K562 (cell line): ENCODE measurements around the gene FSD1L. TPM values are rescaled to one million over a fixed set of nuclear protein-coding genes. Genes with fewer than 3 reads are reported as not detected.
A peak's percentile ranks its signal among the peaks of the same experiment; 100 is the strongest.

Experiments
- ATAC-seq: fragments of 200-7000 bp; cut with Tn5 transposase; 3 replicates; pipeline ENCODE4 v1.9.1; 2020; ENCODE audit warnings: moderate library complexity
- BruUV-seq: library from RNA; stranded (reverse); fragments of 400-500 nt; replicated peaks from 2 replicates; lab custom pipeline; 2021; lab: Mats Ljungman, UMichigan
- CTCF ChIA-PET: fragments of 300-600 bp; formaldehyde crosslinking; extraction: SDS; loops from one replicate; lab custom pipeline; 2021; ENCODE audit warnings: low intra/inter-chr PET ratio; lab: Yijun Ruan, JAX
- POLR2A ChIA-PET: fragments of 300-600, 350-650 bp; sonication (Branson Sonifier 250); formaldehyde crosslinking; extraction: SDS; loops from one replicate; lab custom pipeline; 2021; ENCODE audit warnings: antibody characterized with exemption, inconsistent platforms; lab: Yijun Ruan, JAX
- DNase-seq, 4 experiments: peaks; one replicate each; pipeline versions ENCODE4 v3.0.0 to v3.0.0-alpha.2; 2011 to 2018; ENCODE audit warnings: low spot score in 3 of 4, mixed read lengths in 3 of 4; ENCODE audit errors: extremely low read depth in 1 of 4
- FAIRE-seq: peaks from 2 replicates; lab custom pipeline; 2011; peaks lifted over from hg19 to GRCh38; lab: Jason Lieb, UNC
- H2AFZ ChIP-seq: 2 replicates; pipeline ENCODE4 v1.6.0; 2011; ENCODE audit warnings: low read depth, low read length, control low read depth, inconsistent platforms
- H3K27ac ChIP-seq: fragments of 200-600 bp; 3 replicates; pipeline ENCODE4 v1.8.0; 2011; ENCODE audit warnings: low read depth, mild to moderate bottlenecking, control low read depth, inconsistent platforms, low read length, moderate library complexity, mixed read lengths; ENCODE audit errors: extremely low read depth
- H3K27me3 ChIP-seq, 2 experiments: fragments of 300-600 bp in 1 of 2; 2 replicates in 1 of 2; 3 replicates in 1 of 2; pipeline versions ENCODE4 v1.6.0 to v1.8.0; 2011; ENCODE audit warnings: inconsistent platforms in 2 of 2, low read length in 2 of 2, mild to moderate bottlenecking in 1 of 2, mixed read lengths in 1 of 2, moderate library complexity in 1 of 2; ENCODE audit not compliant: control insufficient read depth in 2 of 2, insufficient read depth in 2 of 2
- H3K36me3 ChIP-seq: fragments of 300-600 bp; 3 replicates; pipeline ENCODE4 v1.8.0; 2011; ENCODE audit warnings: mild to moderate bottlenecking, low read length, inconsistent platforms; ENCODE audit not compliant: control insufficient read depth, insufficient read depth
- H3K4me1 ChIP-seq, 2 experiments: fragments of 200-600 bp in 1 of 2; replicated peaks in 1 of 2; 2 replicates in 1 of 2; 3 replicates in 1 of 2; pipeline versions ENCODE4 v1.5.1 to v1.8.0; 2011; ENCODE audit warnings: inconsistent platforms in 2 of 2, low read length in 2 of 2, mild to moderate bottlenecking in 1 of 2, mixed read lengths in 1 of 2, moderate library complexity in 1 of 2; ENCODE audit not compliant: control insufficient read depth in 2 of 2, insufficient read depth in 2 of 2
- H3K4me2 ChIP-seq: 2 replicates; pipeline ENCODE4 v1.6.1; 2011; ENCODE audit warnings: low read length, control low read depth, inconsistent platforms, mixed read lengths; ENCODE audit not compliant: insufficient read depth
- H3K4me3 ChIP-seq: fragments of 200-600 bp; sonication (generic), shearing (Covaris generic); 2 replicates; pipeline ENCODE4 v1.5.1; 2016; ENCODE audit warnings: control low read depth, inconsistent platforms
- H3K79me2 ChIP-seq: fragments of 200-600 bp; 3 replicates; pipeline ENCODE4 v1.8.0; 2011; ENCODE audit warnings: low read length, inconsistent platforms; ENCODE audit not compliant: control insufficient read depth, insufficient read depth
- H3K9ac ChIP-seq, 2 experiments: 2 replicates each; pipeline versions ENCODE4 v1.6.0 to v1.6.1; 2011; ENCODE audit warnings: low read depth in 2 of 2, low read length in 2 of 2, control low read depth in 1 of 2, inconsistent platforms in 1 of 2, mild to moderate bottlenecking in 1 of 2, mixed read lengths in 1 of 2; ENCODE audit not compliant: insufficient read depth in 1 of 2
- H3K9me1 ChIP-seq: one replicate; pipeline ENCODE4 v1.6.0; 2011; ENCODE audit warnings: inconsistent platforms, mild to moderate bottlenecking, low read length, moderate library complexity; ENCODE audit not compliant: control insufficient read depth, insufficient read depth
- H3K9me3 ChIP-seq: replicated peaks from 2 replicates; pipeline ENCODE4 v1.5.1; 2011; ENCODE audit warnings: low read depth, low read length, inconsistent platforms; ENCODE audit not compliant: control insufficient read depth, insufficient read depth
- H4K20me1 ChIP-seq: replicated peaks from 2 replicates; pipeline ENCODE4 v1.6.1; 2011; ENCODE audit warnings: low read length, inconsistent platforms, mixed read lengths; ENCODE audit not compliant: control insufficient read depth, insufficient read depth
- CTCF ChIP-seq, 3 experiments: IDR thresholded peaks in 2 of 3; conservative IDR thresholded peaks in 1 of 3; 2 replicates each; pipeline ENCODE4 v1.5.1; 2011 to 2012; ENCODE audit warnings: low read length in 3 of 3, mild to moderate bottlenecking in 3 of 3, control low read depth in 2 of 3, improper control_type of control experiment in 1 of 3, inconsistent platforms in 1 of 3, low read depth in 1 of 3, mixed read lengths in 1 of 3, moderate library complexity in 1 of 3; ENCODE audit not compliant: insufficient read depth in 2 of 3
- GABPA ChIP-seq: fragments of 200-800 bp; sonication (Bioruptor generic); conservative IDR thresholded peaks from 2 replicates; pipeline ENCODE4 v1.6.1; 2016; ENCODE audit warnings: low read depth, missing genetic modification characterization, missing compliant biosample characterization
- HDGF ChIP-seq: fragments of 450-650 bp; IDR thresholded peaks from 2 replicates; pipeline ENCODE4 v1.6.1; 2016
- PHF21A ChIP-seq: fragments of 450-650 bp; IDR thresholded peaks from 2 replicates; pipeline ENCODE4 v1.6.1; 2017; ENCODE audit warnings: low read depth, borderline replicate concordance
- RAD21 ChIP-seq, 2 experiments: fragments of 250-450 bp in 1 of 2; fragments of 450-650 bp in 1 of 2; sonication (Bioruptor Pico) in 1 of 2; formaldehyde crosslinking in 1 of 2; IDR thresholded peaks in 1 of 2; conservative IDR thresholded peaks in 1 of 2; 2 replicates each; pipeline versions ENCODE4 v1.4.0 to v1.8.0; 2020 to 2022; ENCODE audit warnings: mild to moderate bottlenecking in 2 of 2, moderate library complexity in 1 of 2
- SIX5 ChIP-seq, 2 experiments: IDR thresholded peaks; 2 replicates each; pipeline ENCODE4 v1.6.1; 2011; ENCODE audit warnings: low read length in 2 of 2, borderline replicate concordance in 1 of 2, low read depth in 1 of 2, mild to moderate bottlenecking in 1 of 2, moderate library complexity in 1 of 2; ENCODE audit not compliant: insufficient read depth in 1 of 2
- SP2 ChIP-seq: IDR thresholded peaks from 2 replicates; pipeline ENCODE4 v1.6.1; 2011; ENCODE audit warnings: mild to moderate bottlenecking, low read depth, low read length, moderate library complexity; ENCODE audit not compliant: poor library complexity, severe bottlenecking; ENCODE audit errors: extremely low read depth
- TBP ChIP-seq: optimal IDR thresholded peaks from 2 replicates; pipeline ENCODE3; 2011; ENCODE audit warnings: low read depth, low read length, improper control_type of control experiment
- ZNF639 ChIP-seq, 2 experiments: fragments of 200-800 bp in 1 of 2; sonication (Bioruptor generic) in 1 of 2; sonication (generic) in 1 of 2; formaldehyde crosslinking in 1 of 2; IDR thresholded peaks in 1 of 2; conservative IDR thresholded peaks in 1 of 2; 2 replicates each; pipeline versions ENCODE4 v1.5.0 to v1.6.1; 2016 to 2020; ENCODE audit warnings: missing compliant biosample characterization in 1 of 2, missing genetic modification characterization in 1 of 2, missing genetic modification reagents in 1 of 2
- WGBS: fragments of 100-300 bp; shearing (Covaris generic); methylation state at CpG from one replicate; pipeline ENCODE4 v1.1.6; 2016; ENCODE audit warnings: low coverage, mixed read lengths; ENCODE audit not compliant: insufficient coverage; ENCODE audit errors: missing lambda C conversion rate; 5-methylcytosine and 5-hydroxymethylcytosine counted together
- in situ Hi-C: fragments of 300-500 bp; cut with MboI; formaldehyde crosslinking; loops from 4 replicates; pipeline ENCODE4 v1.15.0; 2018; ENCODE audit warnings: inconsistent platforms, mixed read lengths
- intact Hi-C: fragments of 100-400 bp; cut with micrococcal nuclease; formaldehyde crosslinking; loops from 2 replicates; pipeline ENCODE4 v1.14.2; 2022
- polyA plus RNA-seq, 8 experiments: library from polyadenylated mRNA; depleted of rRNA in 4 of 8; stranded (reverse) in 5 of 8; unstranded in 3 of 8; fragments of >200 nt; fragmentation: Nextera tagmentation in 2 of 8; fragmentation: Illumina TruSeq in 1 of 8; extraction: Ambion mirVana in 2 of 8; extraction: Trizol in 1 of 8; gene quantifications; 2 replicates each; pipeline versions ENCODE4 v1.2.1 to v1.2.3, GENCODE V29; 2011 to 2014; ENCODE audit warnings: inconsistent platforms in 1 of 8, missing spikeins in 1 of 8
- total RNA-seq, 7 experiments: library from RNA; depleted of rRNA in 6 of 7; stranded (reverse); fragments of >200 nt in 6 of 7; fragmentation: Illumina TruSeq in 2 of 7; extraction: Trizol in 2 of 7; gene quantifications; 2 replicates each; pipeline versions ENCODE4 v1.2.1 to v1.2.3, GENCODE V29; 2011 to 2021; ENCODE audit warnings: low replicate concordance in 1 of 7
- TF ChIP-seq, protein P1 (sequence below): fragments of 450-650 bp; formaldehyde crosslinking; IDR thresholded peaks from 2 replicates; pipeline ENCODE4 v1.4.0; 2022; ENCODE audit warnings: missing genetic modification characterization
- TF ChIP-seq, protein P2 (sequence below): fragments of 250-450 bp; sonication (Bioruptor Pico); IDR thresholded peaks from 2 replicates; pipeline ENCODE4 v1.8.0; 2021; ENCODE audit warnings: moderate library complexity, mild to moderate bottlenecking, inconsistent platforms

Gene FSD1L
- total and polyA plus RNA-seq, 9 of the 15 experiments (the other 6 are each of a cell fraction or from before 2014, with no cell fraction given), result 0.95 to 4.2 (median 2.1) TPM

DNA sequence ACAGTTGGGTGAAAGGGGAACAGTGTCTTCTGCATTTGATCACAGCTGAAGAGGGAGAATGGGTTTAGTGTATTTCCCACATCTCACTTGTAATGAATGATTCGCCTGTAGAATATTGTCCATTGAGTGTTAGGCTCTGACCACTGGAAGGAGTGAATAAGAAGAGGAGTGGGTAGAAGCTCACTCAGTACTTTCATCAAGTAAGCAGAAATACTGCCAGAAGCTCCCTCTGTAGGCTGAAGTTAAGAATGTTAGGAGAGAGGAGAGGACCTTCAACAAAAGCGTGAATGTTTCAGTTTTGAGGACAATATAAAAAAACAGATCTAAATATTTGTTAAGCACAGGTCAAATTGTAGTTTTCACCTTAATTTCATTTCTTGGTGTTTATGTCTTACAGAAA is 27.5 kb downstream of the FSD1L start:
- BruUV-seq, result no TSS peak
- CTCF ChIA-PET, result interaction anchor here (1.3 kb wide), 1 partner anchor 48 kb away, joined by 3 read pairs; no protein-coding TSS in a partner anchor
- FAIRE-seq, result no peak
- H3K9me1 ChIP-seq, result no peaks in the 10 kb centered on the region
- 35% methylated on average over 2 of the region's 2 CpGs for WGBS
- H3K79me2 ChIP-seq, result no peaks in the 10 kb centered on the region
- in situ Hi-C loops (no loop called here), intact Hi-C loops (loop anchor here (1.0 kb wide), 1 partner anchor 49 kb away; no protein-coding TSS in a partner anchor)
- no peak overlapping the region for H2AFZ ChIP-seq
- peak in 1 of 4 experiments; percentile 21 for DNase-seq
- peak; percentile 84 for ATAC-seq
- no peak overlapping the region for H3K27ac ChIP-seq
- no peak overlapping the region for H3K4me3 ChIP-seq
- no peaks in the 10 kb centered on the region for H3K4me1 ChIP-seq
- no peak overlapping the region for H3K9ac ChIP-seq
- no peak overlapping the region for H3K4me2 ChIP-seq
- H3K36me3 ChIP-seq, result no peaks in the 10 kb centered on the region
- H4K20me1 ChIP-seq, result no peaks in the 10 kb centered on the region
- H3K9me3 ChIP-seq, result no peaks in the 10 kb centered on the region
- H3K27me3 ChIP-seq, result no peaks in the 10 kb centered on the region
- POLR2A ChIA-PET, result interaction anchor here (1.2 kb wide), 1 partner anchor 9 kb away, joined by 3 read pairs; no protein-coding TSS in a partner anchor
- no peak for TF ChIP-seq SP2
- no peak for TF ChIP-seq ZNF639 (CRISPR knock-in tag; conservative IDR thresholded peaks at IDR 0.05 in 1 of 2, IDR thresholded peaks at IDR 0.05 in 1 of 2)
- TF ChIP-seq, protein P1, sequence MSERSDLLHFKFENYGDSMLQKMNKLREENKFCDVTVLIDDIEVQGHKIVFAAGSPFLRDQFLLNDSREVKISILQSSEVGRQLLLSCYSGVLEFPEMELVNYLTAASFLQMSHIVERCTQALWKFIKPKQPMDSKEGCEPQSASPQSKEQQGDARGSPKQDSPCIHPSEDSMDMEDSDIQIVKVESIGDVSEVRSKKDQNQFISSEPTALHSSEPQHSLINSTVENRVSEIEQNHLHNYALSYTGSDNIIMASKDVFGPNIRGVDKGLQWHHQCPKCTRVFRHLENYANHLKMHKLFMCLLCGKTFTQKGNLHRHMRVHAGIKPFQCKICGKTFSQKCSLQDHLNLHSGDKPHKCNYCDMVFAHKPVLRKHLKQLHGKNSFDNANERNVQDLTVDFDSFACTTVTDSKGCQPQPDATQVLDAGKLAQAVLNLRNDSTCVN (CRISPR knock-in tag), result no peak
- no peak for TF ChIP-seq PHF21A
- peak in 1 of 3 experiments; percentile 37; a peak in 3 of 6 replicates for TF ChIP-seq CTCF (IDR thresholded peaks at IDR 0.05 in 2 of 3, conservative IDR thresholded peaks at IDR 0.05 in 1 of 3; ENCODE audit: insufficient read depth in 2 of 3, low read depth in 1 of 3, low read length in 3 of 3)
- TF ChIP-seq RAD21 (CRISPR knock-in tag; conservative IDR thresholded peaks at IDR 0.05 in 1 of 2, IDR thresholded peaks at IDR 0.05 in 1 of 2), result peak in 1 of 2 experiments; percentile 38; a peak in 2 of 4 replicates
- TF ChIP-seq GABPA (tag), result no peak
- no peak for TF ChIP-seq TBP
- TF ChIP-seq, protein P2, sequence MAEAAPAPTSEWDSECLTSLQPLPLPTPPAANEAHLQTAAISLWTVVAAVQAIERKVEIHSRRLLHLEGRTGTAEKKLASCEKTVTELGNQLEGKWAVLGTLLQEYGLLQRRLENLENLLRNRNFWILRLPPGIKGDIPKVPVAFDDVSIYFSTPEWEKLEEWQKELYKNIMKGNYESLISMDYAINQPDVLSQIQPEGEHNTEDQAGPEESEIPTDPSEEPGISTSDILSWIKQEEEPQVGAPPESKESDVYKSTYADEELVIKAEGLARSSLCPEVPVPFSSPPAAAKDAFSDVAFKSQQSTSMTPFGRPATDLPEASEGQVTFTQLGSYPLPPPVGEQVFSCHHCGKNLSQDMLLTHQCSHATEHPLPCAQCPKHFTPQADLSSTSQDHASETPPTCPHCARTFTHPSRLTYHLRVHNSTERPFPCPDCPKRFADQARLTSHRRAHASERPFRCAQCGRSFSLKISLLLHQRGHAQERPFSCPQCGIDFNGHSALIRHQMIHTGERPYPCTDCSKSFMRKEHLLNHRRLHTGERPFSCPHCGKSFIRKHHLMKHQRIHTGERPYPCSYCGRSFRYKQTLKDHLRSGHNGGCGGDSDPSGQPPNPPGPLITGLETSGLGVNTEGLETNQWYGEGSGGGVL (CRISPR knock-in tag), result no peak
- no peak for TF ChIP-seq SIX5 (IDR thresholded peaks at IDR 0.05; ENCODE audit: borderline replicate concordance in 1 of 2, insufficient read depth in 1 of 2, low read depth in 1 of 2, low read length in 2 of 2)
- no peak for TF ChIP-seq HDGF
